Measurements from ENCODE around the gene CCDC188. TPM values are rescaled to one million over a fixed set of nuclear protein-coding genes. Genes with fewer than 3 reads are reported as not detected.

Gene CCDC188
- total and polyA plus RNA-seq, 2 of the 8 experiments (the other 6 are each of a cell fraction or from before 2014, with no cell fraction given): not detected

- no peaks in the 10 kb centered on the region for H3K23me2 ChIP-seq (ENCODE audit: low read depth, low read length)
- no peak for DNase-seq (ENCODE audit: low read depth in 1 of 2, low spot score in 2 of 2)
- WGBS, 2 experiments (ENCODE audit: extremely low coverage in 1 of 2, insufficient coverage in 1 of 2, insufficient read length in 1 of 2, insufficient replicate concordance in 2 of 2, low coverage in 1 of 2, low lambda C conversion rate in 2 of 2, missing lambda C conversion rate in 1 of 2): 87% methylated on average over 7 of the region's 8 CpGs; no CpG with 5 or more reads in 1 of the 2 experiments
- TF ChIP-seq RBBP5 (IDR thresholded peaks at IDR 0.05; ENCODE audit: borderline replicate concordance, low read depth, low read length): no peak
- TF ChIP-seq KDM5A (IDR thresholded peaks at IDR 0.05; ENCODE audit: low read length): no peak
- no peak for TF ChIP-seq TAF1 (IDR thresholded peaks at IDR 0.05; ENCODE audit: low read depth, low read length)
- no peak for TF ChIP-seq BACH1 (IDR thresholded peaks at IDR 0.05; ENCODE audit: low read length)
- TF ChIP-seq CBX5 (IDR thresholded peaks at IDR 0.05; ENCODE audit: low read depth, low read length): no peak
- no peak for TF ChIP-seq MAX (IDR thresholded peaks at IDR 0.05)
- TF ChIP-seq POLR2AphosphoS5 (IDR thresholded peaks at IDR 0.05; ENCODE audit: low read depth, low read length): no peak
- TF ChIP-seq SIX5 (IDR thresholded peaks at IDR 0.05; ENCODE audit: low read depth, low read length): no peak
- no peak for TF ChIP-seq SRF (IDR thresholded peaks at IDR 0.05; ENCODE audit: low read depth, low read length)
- no peak for TF ChIP-seq ASH2L (IDR thresholded peaks at IDR 0.05; ENCODE audit: low read length)
- no peak for TF ChIP-seq HDAC6 (IDR thresholded peaks at IDR 0.05; ENCODE audit: low read depth, low read length)
- no peak for TF ChIP-seq ZNF274 (IDR thresholded peaks at IDR 0.05; ENCODE audit: borderline replicate concordance, extremely low read depth, low read length)
- TF ChIP-seq KDM4A (IDR thresholded peaks at IDR 0.05; ENCODE audit: low read depth, low read length, severe bottlenecking): no peak
- TF ChIP-seq CEBPB (IDR thresholded peaks at IDR 0.05; ENCODE audit: low read depth, low read length): no peak
- TF ChIP-seq TEAD4 (IDR thresholded peaks at IDR 0.05; ENCODE audit: low read depth, low read length): no peak
Measured at GRCh38 chr22:20101638-20102037, 49.2 kb downstream of the CCDC188 start.

More at GRCh38 chr22:20101638-20102037, 49.2 kb downstream of the CCDC188 start:
- CTCF ChIA-PET (ENCODE audit: partially characterized antibody): interaction anchor here (0.6 to 4.5 kb wide), 9 partner anchors 9 to 1052 kb away, joined by 3 to 23 read pairs (median 5); partner anchors contain the start of gene RANBP1
- H3K56ac ChIP-seq (replicated peaks; ENCODE audit: insufficient read length, low read depth, low read length): no peak overlapping the region
- H2BK12ac ChIP-seq (ENCODE audit: low read depth, low read length): no peak overlapping the region
- no peak overlapping the region for H4K5ac ChIP-seq (ENCODE audit: insufficient read length, low read depth, low read length)
- no peak overlapping the region for H3K14ac ChIP-seq (ENCODE audit: insufficient read length)
- H3K18ac ChIP-seq (ENCODE audit: extremely low read depth, low read length): no peak overlapping the region
- H2BK15ac ChIP-seq (ENCODE audit: low read length): no peak overlapping the region
- no peaks in the 10 kb centered on the region for H3K9me3 ChIP-seq (ENCODE audit: insufficient read depth in 2 of 2, low read depth in 1 of 2, low read length in 1 of 2)
- peaks cover 16% of the 10 kb centered on the region for H3K79me1 ChIP-seq (ENCODE audit: low read depth, low read length)
- H3K4me2 ChIP-seq (ENCODE audit: insufficient read depth in 1 of 2, low read depth in 2 of 2, low read length in 2 of 2): no peak overlapping the region
- H4K8ac ChIP-seq (ENCODE audit: extremely low read depth, insufficient read depth, low read length): no peak overlapping the region; the same call in 1 of the 2 replicates
- H3K27me3 ChIP-seq (replicated peaks in 1 of 4; ENCODE audit: control insufficient read depth in 3 of 4, extremely low read depth in 1 of 4, insufficient read depth in 3 of 4, low read length in 3 of 4): no peaks in the 10 kb centered on the region
- H2BK120ac ChIP-seq (replicated peaks; ENCODE audit: low read depth, low read length): no peak overlapping the region
- H3K9ac ChIP-seq (replicated peaks in 1 of 4; ENCODE audit: extremely low read depth in 1 of 4, low read depth in 3 of 4, low read length in 3 of 4): no peak overlapping the region
- no peak overlapping the region for H4K91ac ChIP-seq (replicated peaks; ENCODE audit: insufficient read length, low read length)
- H3K79me2 ChIP-seq (ENCODE audit: control insufficient read depth in 1 of 2, insufficient read depth in 2 of 2, low read length in 2 of 2): peaks cover 0 to 40% of the 10 kb centered on the region in 2 experiments
- no peak overlapping the region for H2BK20ac ChIP-seq (ENCODE audit: low read length)
- peaks cover 13 to 40% of the 10 kb centered on the region in 2 experiments for H4K20me1 ChIP-seq (replicated peaks in 1 of 2; ENCODE audit: control insufficient read depth in 1 of 2, insufficient read depth in 2 of 2, low read length in 2 of 2)
- peaks cover 26 to 86% (median 52%) of the 10 kb centered on the region in 4 experiments for H3K36me3 ChIP-seq (ENCODE audit: control insufficient read depth in 2 of 4, insufficient read depth in 4 of 4, low read length in 3 of 4)
- H3K23ac ChIP-seq (ENCODE audit: insufficient read length): no peak overlapping the region
- no peak overlapping the region for H3K4ac ChIP-seq (replicated peaks; ENCODE audit: insufficient read length, low read depth, low read length)
- H3K4me3 ChIP-seq (ENCODE audit: extremely low read depth in 1 of 4, insufficient read depth in 2 of 4, low read depth in 3 of 4, low read length in 4 of 4): no peak overlapping the region
- POLR2A ChIA-PET (ENCODE audit: partially characterized antibody): interaction anchor here (1.2 to 29.4 kb wide), 4 partner anchors 7 to 29 kb away, joined by 3 to 598 read pairs (median 300); partner anchors contain the start of genes RANBP1 and TRMT2A
- no peak overlapping the region for H2BK5ac ChIP-seq (ENCODE audit: low read depth, low read length)
- no peak overlapping the region for H2AFZ ChIP-seq (ENCODE audit: low read length)
- H3K4me1 ChIP-seq (replicated peaks in 1 of 4; ENCODE audit: control insufficient read depth in 3 of 4, insufficient read depth in 4 of 4, low read length in 3 of 4): peaks cover 0 to 6% (median 0%) of the 10 kb centered on the region in 4 experiments; a peak in 3 of 7 replicates
- FAIRE-seq: no peak
- H3K27ac ChIP-seq (ENCODE audit: low read depth, low read length): no peak overlapping the region
- H2AK5ac ChIP-seq (ENCODE audit: low read depth, low read length): no peak overlapping the region
